ENCODE measurements around the gene FGG. TPM values are rescaled to one million over a fixed set of nuclear protein-coding genes. Genes with fewer than 3 reads are reported as not detected.

The FGG gene
- total RNA-seq, 4 donors from 2014 or later, result not detected

- Histone ChIP-seq H3K27me3 (no peaks in the 10 kb centered on the region), H3K27ac (no peak overlapping the region)
- TF ChIP-seq CTCF (IDR thresholded peaks at IDR 0.05) (no peak), POLR2A (IDR thresholded peaks at IDR 0.05) (no peak)
Measured at GRCh38 chr4:154566639-154567204, 45.7 kb downstream of the FGG start.

DNA sequence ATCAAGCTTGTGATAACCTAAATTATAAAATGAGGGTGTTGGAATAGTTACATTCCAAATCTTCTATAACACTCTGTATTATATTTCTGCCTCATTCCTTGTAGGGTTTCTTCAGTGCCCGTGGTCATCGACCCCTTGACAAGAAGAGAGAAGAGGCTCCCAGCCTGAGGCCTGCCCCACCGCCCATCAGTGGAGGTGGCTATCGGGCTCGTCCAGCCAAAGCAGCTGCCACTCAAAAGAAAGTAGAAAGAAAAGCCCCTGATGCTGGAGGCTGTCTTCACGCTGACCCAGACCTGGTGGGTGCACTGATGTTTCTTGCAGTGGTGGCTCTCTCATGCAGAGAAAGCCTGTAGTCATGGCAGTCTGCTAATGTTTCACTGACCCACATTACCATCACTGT, 46.8 kb downstream of the FGG start:
- Histone ChIP-seq H3K4me3 (no peak overlapping the region), H3K4me1 (no peaks in the 10 kb centered on the region), H3K27ac (no peak overlapping the region), H3K36me3 (no peaks in the 10 kb centered on the region), H3K27me3 (no peaks in the 10 kb centered on the region), H3K9me3 (no peaks in the 10 kb centered on the region)
- TF ChIP-seq CTCF (IDR thresholded peaks at IDR 0.05), result no peak
- no peak for TF ChIP-seq POLR2A (IDR thresholded peaks at IDR 0.05)
- no peak for DNase-seq

More at GRCh38 chr4:154566639-154567204, 45.7 kb downstream of the FGG start:
- Histone ChIP-seq H3K4me1 (no peaks in the 10 kb centered on the region), H3K9me3 (no peaks in the 10 kb centered on the region), H3K4me3 (no peak overlapping the region), H3K36me3 (no peaks in the 10 kb centered on the region)
- DNase-seq, result no peak

- no peak for DNase-seq
- no peaks in the 10 kb centered on the region for H3K36me3 ChIP-seq
- no peaks in the 10 kb centered on the region for H3K4me1 ChIP-seq
- H3K27me3 ChIP-seq, result no peaks in the 10 kb centered on the region
- no peak overlapping the region for H3K27ac ChIP-seq
- no peak overlapping the region for H3K4me3 ChIP-seq
- TF ChIP-seq POLR2A (IDR thresholded peaks at IDR 0.05), result no peak
- no peak for TF ChIP-seq CTCF (IDR thresholded peaks at IDR 0.05)
- no peaks in the 10 kb centered on the region for H3K9me3 ChIP-seq
Measured at GRCh38 chr4:154564311-154564710, 48.1 kb downstream of the FGG start.

DNA sequence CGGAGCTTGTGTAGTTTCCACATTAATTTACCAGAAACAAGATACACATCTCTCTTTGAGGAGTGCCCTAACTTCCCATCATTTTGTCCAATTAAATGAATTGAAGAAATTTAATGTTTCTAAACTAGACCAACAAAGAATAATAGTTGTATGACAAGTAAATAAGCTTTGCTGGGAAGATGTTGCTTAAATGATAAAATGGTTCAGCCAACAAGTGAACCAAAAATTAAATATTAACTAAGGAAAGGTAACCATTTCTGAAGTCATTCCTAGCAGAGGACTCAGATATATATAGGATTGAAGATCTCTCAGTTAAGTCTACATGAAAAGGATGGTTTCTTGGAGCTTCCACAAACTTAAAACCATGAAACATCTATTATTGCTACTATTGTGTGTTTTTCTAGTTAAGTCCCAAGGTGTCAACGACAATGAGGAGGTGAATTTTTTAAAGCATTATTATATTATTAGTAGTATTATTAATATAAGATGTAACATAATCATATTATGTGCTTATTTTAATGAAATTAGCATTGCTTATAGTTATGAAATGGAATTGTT, 49.7 kb downstream of the FGG start, which contains the start of gene FGB:
TSS of gene FGB (plus strand) at position 315 of the 558 bp plus-strand sequence. CDS start at position 323, 8 bp downstream.
- no peaks in the 10 kb centered on the region for H3K4me1 ChIP-seq
- DNase-seq, result no peak
- no peaks in the 10 kb centered on the region for H3K27me3 ChIP-seq
- H3K4me3 ChIP-seq, result no peak within 1 kb of the TSS
- H3K27ac ChIP-seq, result no peak within 1 kb of the TSS
- no peaks in the 10 kb centered on the region for H3K9me3 ChIP-seq
- no peak for TF ChIP-seq CTCF (IDR thresholded peaks at IDR 0.05)
- TF ChIP-seq POLR2A (IDR thresholded peaks at IDR 0.05), result no peak
- no peaks in the 10 kb centered on the region for H3K36me3 ChIP-seq

DNA sequence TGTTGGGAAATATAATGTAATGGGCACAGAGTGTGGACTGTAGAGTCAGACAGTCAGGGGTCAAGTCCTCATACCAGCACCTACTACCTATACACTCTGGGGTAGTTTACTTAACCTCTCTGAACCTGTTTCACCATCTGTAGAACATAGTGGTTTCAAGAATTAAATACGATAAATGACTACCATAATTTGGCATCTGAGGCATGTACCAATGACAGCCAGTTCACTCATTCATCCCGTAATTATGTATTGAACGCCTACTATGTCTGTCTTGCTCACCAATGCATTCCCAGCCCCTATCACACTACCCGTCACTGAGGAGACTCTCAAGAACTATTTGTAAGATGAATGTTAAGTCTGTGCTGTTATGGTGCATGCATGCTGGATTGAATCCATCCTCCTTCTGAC, 51.6 kb downstream of the FGG start:
- Histone ChIP-seq H3K27ac (no peak overlapping the region), H3K36me3 (no peaks in the 10 kb centered on the region), H3K4me3 (no peak overlapping the region), H3K4me1 (no peaks in the 10 kb centered on the region), H3K9me3 (no peaks in the 10 kb centered on the region), H3K27me3 (no peaks in the 10 kb centered on the region)
- TF ChIP-seq CTCF (IDR thresholded peaks at IDR 0.05) (no peak), POLR2A (IDR thresholded peaks at IDR 0.05) (no peak)
- DNase-seq, result no peak

All from Peyer's patch (tissue), 4 donors.